BE2C (cell line): ENCODE measurements around the gene LNPK.
"Not testable (repeated sequence)": the region's sequence is repeated elsewhere in the genome, so short reads cannot be mapped to it uniquely, and the experiment has no call there.

ENCODE experiments used
- DNase-seq: peaks from one replicate; pipeline ENCODE4 v3.0.0-alpha.2; 2020
- H3K27me3 ChIP-seq: fragments of 250-450 bp; sonication (Bioruptor Pico); 2 replicates; pipeline ENCODE4 v1.5.1; 2020; ENCODE audit warnings: mild to moderate bottlenecking
- H3K36me3 ChIP-seq: fragments of 250-450 bp; sonication (Bioruptor Pico); 2 replicates; pipeline ENCODE4 v1.5.1; 2020; ENCODE audit warnings: mild to moderate bottlenecking
- H3K4me1 ChIP-seq: fragments of 250-450 bp; sonication (Bioruptor Pico); 2 replicates; pipeline ENCODE4 v1.5.1; 2020
- H3K4me3 ChIP-seq: 2 replicates; pipeline ENCODE4 v1.5.1; 2011; ENCODE audit warnings: low read depth, low read length
- H3K9me3 ChIP-seq: fragments of 250-450 bp; sonication (Bioruptor Pico); 2 replicates; pipeline ENCODE4 v1.5.1; 2020
- CTCF ChIP-seq: IDR thresholded peaks from 2 replicates; pipeline ENCODE4 v1.5.1; 2012; ENCODE audit warnings: mild to moderate bottlenecking, low read depth, low read length

The LNPK gene

GRCh38 chr2:175904035-175904434 is 98.0 kb downstream of the LNPK start:
- Histone ChIP-seq H3K4me1 (no peaks in the 10 kb centered on the region), H3K9me3 (no peaks in the 10 kb centered on the region), H3K36me3 (no peaks in the 10 kb centered on the region), H3K27me3 (no peaks in the 10 kb centered on the region), H3K4me3 (no peak overlapping the region)
- TF ChIP-seq CTCF, result no peak
- no peak for DNase-seq

- no peak for TF ChIP-seq CTCF
- no peaks in the 10 kb centered on the region for H3K36me3 ChIP-seq
- H3K9me3 ChIP-seq, result no peaks in the 10 kb centered on the region
- DNase-seq, result no peak
- H3K27me3 ChIP-seq, result no peaks in the 10 kb centered on the region
- no peak overlapping the region for H3K4me3 ChIP-seq
- H3K4me1 ChIP-seq, result no peaks in the 10 kb centered on the region
These were observed 98.6 kb downstream of the LNPK start for GRCh38 chr2:175903384-175903936.

- not testable (repeated sequence) for H3K4me3 ChIP-seq, DNase-seq, H3K36me3 ChIP-seq, H3K4me1 ChIP-seq, H3K9me3 ChIP-seq, H3K27me3 ChIP-seq
These were observed 106.1 kb downstream of the LNPK start for GRCh38 chr2:175895957-175896356.

- Histone ChIP-seq H3K4me3 (no peak overlapping the region), H3K27me3 (no peaks in the 10 kb centered on the region), H3K9me3 (no peaks in the 10 kb centered on the region), H3K4me1 (peaks cover 4% of the 10 kb centered on the region; the same call in 1 of the 2 replicates), H3K36me3 (no peaks in the 10 kb centered on the region)
- no peak for DNase-seq
- TF ChIP-seq CTCF, result no peak
These were observed 110.0 kb downstream of the LNPK start for GRCh38 chr2:175892046-175892445.

GRCh38 chr2:175890636-175891242 is 111.3 kb downstream of the LNPK start:
- DNase-seq, result no peak
- no peaks in the 10 kb centered on the region for H3K27me3 ChIP-seq
- H3K4me3 ChIP-seq, result no peak overlapping the region
- no peak for TF ChIP-seq CTCF
- H3K4me1 ChIP-seq, result peaks cover 4% of the 10 kb centered on the region; the same call in 1 of the 2 replicates
- no peaks in the 10 kb centered on the region for H3K9me3 ChIP-seq
- no peaks in the 10 kb centered on the region for H3K36me3 ChIP-seq

GRCh38 chr2:175889701-175890302 is 112.3 kb downstream of the LNPK start:
- no peak overlapping the region for H3K4me3 ChIP-seq
- H3K27me3 ChIP-seq, result no peaks in the 10 kb centered on the region
- H3K4me1 ChIP-seq, result peaks cover 4% of the 10 kb centered on the region; the same call in 1 of the 2 replicates
- H3K36me3 ChIP-seq, result no peaks in the 10 kb centered on the region
- no peaks in the 10 kb centered on the region for H3K9me3 ChIP-seq
- DNase-seq, result peak; percentile 15
- no peak for TF ChIP-seq CTCF
